ENCODE data around the gene TERT.

DNA sequence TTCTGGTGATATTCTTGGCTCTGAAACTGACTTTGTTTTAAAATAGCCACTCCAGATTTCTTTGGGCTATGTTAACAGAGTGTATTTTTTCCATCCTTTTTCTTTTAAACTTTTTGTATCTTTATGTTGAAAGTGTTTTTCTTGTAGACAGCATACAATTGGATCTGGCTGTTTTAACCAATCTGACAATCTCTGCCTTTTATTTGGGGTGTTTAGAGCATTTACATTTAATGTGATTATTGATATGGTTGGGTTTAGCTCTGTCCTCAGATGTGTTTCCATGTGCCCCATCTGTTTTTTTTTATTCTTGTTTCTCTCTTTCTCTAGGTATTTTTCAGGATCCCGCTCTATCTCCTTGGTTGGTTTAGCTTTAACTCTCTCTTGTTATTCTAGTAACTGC lies 59.0 kb downstream of the TERT start:
- TF ChIP-seq, protein P1, sequence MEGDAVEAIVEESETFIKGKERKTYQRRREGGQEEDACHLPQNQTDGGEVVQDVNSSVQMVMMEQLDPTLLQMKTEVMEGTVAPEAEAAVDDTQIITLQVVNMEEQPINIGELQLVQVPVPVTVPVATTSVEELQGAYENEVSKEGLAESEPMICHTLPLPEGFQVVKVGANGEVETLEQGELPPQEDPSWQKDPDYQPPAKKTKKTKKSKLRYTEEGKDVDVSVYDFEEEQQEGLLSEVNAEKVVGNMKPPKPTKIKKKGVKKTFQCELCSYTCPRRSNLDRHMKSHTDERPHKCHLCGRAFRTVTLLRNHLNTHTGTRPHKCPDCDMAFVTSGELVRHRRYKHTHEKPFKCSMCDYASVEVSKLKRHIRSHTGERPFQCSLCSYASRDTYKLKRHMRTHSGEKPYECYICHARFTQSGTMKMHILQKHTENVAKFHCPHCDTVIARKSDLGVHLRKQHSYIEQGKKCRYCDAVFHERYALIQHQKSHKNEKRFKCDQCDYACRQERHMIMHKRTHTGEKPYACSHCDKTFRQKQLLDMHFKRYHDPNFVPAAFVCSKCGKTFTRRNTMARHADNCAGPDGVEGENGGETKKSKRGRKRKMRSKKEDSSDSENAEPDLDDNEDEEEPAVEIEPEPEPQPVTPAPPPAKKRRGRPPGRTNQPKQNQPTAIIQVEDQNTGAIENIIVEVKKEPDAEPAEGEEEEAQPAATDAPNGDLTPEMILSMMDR (IDR thresholded peaks at IDR 0.05; ENCODE audit: low read depth, low read length): no peak
- TF ChIP-seq EZH2phosphoT487 (IDR thresholded peaks at IDR 0.05; ENCODE audit: low read depth): no peak
